ENCODE measurements around the gene HRH1.
A peak's percentile ranks its signal among the peaks of the same experiment; 100 is the strongest.

Gene HRH1

DNA sequence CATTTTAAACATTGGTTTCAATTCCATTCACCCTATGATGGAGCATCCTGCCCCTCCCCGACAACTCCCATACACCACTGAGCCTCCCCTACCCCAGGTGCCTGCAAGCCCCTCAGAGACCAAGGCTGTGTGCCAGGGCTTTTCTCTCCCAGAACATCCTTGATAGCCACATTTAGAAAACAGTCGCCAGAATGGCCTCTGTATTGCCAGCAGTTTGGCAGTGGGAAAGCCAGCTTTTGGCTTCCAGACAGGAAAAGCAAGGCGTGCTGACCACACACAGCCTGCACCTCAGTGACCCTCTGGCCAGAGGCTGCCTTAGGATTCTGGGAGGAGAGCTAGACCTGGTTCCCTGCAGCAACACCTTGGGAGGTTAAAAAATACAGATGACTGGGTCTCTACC, 18.2 kb upstream of the HRH1 start:
- peaks cover 23% of the 10 kb centered on the region for H3K4me1 Mint-ChIP-seq
- no peak overlapping the region for H3K4me3 Mint-ChIP-seq
- peaks cover 3% of the 10 kb centered on the region for H3K9me3 Mint-ChIP-seq
- no peaks in the 10 kb centered on the region for H3K27me3 Mint-ChIP-seq
- no peak for ATAC-seq
- no peaks in the 10 kb centered on the region for H3K36me3 Mint-ChIP-seq
- H3K27ac Mint-ChIP-seq: no peak overlapping the region

DNA sequence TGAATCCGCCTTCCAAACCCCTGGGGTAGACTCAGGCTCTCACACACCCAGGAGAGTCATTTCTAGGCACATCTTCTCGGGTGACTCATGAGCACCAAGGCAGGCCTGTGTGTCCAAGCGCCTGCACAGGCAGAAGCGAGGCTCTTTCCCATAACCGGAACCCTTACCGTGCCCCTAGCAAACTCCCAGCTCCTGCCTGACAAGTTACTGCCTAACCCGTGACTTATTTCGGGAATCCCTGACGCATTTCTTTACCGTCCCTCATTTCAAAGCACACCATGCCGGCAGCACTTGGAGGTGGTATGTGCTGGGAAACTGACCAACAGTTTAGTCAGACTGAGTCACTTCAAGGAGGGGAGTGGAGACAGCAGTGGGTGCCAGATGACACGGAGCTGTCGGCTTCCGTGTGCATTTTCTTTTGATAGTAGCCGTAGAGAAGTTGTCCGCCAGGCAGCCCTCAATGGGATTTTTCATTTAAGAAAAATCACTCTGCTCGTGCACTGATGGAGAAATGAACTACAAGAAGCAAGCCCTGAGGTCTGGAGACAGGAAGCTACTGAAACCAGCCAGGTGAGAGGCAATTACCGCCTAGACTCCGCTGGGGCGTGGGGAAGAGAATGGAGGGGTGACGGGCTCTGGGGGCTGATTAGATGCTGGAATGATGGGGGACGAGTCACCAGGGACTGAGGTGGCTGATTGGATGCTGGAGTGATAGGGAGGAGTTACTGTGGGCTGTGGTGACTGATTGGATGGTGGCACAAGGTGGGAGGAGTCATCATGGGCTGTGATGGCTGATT, 17.3 kb upstream of the HRH1 start:
- H3K27me3 Mint-ChIP-seq: no peaks in the 10 kb centered on the region
- H3K36me3 Mint-ChIP-seq: no peaks in the 10 kb centered on the region
- peaks cover 23% of the 10 kb centered on the region for H3K4me1 Mint-ChIP-seq
- peaks cover 3% of the 10 kb centered on the region for H3K9me3 Mint-ChIP-seq
- no peak for ATAC-seq
- H3K4me3 Mint-ChIP-seq: no peak overlapping the region
- peak overlapping the region; percentile 36 for H3K27ac Mint-ChIP-seq

DNA sequence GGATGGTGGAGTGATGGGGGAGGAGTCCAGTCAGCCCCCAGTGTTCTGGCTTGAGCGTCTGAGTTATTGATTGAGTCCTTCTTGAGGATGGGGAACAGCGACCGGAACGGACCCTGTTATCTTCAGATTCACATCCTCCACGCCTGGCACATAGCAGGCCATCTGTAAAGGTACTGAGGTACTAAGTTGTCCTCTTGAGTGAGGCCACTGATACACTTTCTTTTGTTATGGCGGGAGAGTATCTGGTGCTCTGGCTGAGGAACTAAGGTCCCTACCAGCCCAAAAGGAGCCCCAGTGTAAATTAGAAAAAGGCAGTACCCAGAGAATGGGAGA, 16.7 kb upstream of the HRH1 start:
- Mint-ChIP-seq H3K27ac (peak overlapping the region; percentile 36), H3K27me3 (no peaks in the 10 kb centered on the region), H3K4me3 (no peak overlapping the region), H3K9me3 (peaks cover 3% of the 10 kb centered on the region), H3K36me3 (no peaks in the 10 kb centered on the region), H3K4me1 (peaks cover 23% of the 10 kb centered on the region)
- no peak for ATAC-seq

DNA sequence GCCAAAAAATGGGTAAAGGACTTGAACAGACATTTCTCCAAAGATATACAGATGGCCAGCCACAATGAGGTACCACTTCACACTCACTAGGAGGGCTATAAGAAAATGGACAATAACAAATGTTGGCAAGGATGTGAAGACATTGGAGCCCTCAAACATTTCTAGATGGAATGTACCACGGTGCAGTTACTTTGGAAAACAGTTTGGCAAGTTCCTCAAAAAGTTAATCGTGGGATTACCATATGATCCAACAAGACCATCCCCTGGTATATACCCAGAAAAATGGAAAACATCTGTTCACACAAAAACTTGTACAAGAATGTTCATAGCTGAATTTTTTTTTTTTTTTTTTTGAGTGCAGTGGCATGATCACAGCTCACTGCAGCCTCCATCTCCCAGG, 15.9 kb upstream of the HRH1 start:
- no peak for ATAC-seq
- peaks cover 3% of the 10 kb centered on the region for H3K9me3 Mint-ChIP-seq
- no peaks in the 10 kb centered on the region for H3K27me3 Mint-ChIP-seq
- peaks cover 23% of the 10 kb centered on the region for H3K4me1 Mint-ChIP-seq
- no peaks in the 10 kb centered on the region for H3K36me3 Mint-ChIP-seq
- H3K27ac Mint-ChIP-seq: no peak overlapping the region
- no peak overlapping the region for H3K4me3 Mint-ChIP-seq

DNA sequence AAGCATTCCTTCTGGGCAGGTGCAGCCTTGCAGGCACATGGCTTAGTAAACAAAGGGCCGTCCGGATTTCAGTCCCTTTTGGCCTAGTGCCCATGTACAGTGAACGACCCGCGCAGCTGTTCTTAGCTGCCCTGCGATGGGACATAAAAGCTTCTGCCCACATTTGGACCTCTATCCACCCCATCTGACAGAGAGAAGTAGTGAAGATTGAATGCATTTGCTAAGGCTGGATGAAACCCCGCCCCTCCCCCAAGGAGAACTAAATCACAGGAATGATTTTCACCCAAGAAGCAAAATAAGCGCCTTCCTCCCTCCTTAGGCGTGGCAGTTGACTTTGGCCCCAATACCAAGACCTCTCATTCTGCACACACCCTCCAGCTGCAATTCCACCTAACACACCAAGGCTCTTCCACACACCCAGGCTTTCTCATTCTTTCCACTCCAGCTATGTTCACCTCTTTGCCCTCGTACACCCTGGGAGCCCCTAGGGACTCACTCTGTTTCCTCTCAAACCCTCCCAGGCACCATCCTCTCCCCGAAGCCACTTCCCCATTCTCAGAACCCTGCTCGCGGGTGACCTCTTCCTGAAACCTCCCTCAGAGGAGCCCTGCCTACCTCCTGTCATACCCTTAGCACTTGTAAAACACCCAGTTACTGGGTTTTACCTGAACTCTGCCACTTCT, 14.1 kb upstream of the HRH1 start:
- H3K4me3 Mint-ChIP-seq: peak overlapping the region; percentile 12
- ATAC-seq: peak; percentile 100
- H3K4me1 Mint-ChIP-seq: peaks cover 32% of the 10 kb centered on the region
- peak overlapping the region; percentile 0 for H3K27ac Mint-ChIP-seq
- no peaks in the 10 kb centered on the region for H3K36me3 Mint-ChIP-seq
- peaks cover 3% of the 10 kb centered on the region for H3K9me3 Mint-ChIP-seq
- no peaks in the 10 kb centered on the region for H3K27me3 Mint-ChIP-seq

DNA sequence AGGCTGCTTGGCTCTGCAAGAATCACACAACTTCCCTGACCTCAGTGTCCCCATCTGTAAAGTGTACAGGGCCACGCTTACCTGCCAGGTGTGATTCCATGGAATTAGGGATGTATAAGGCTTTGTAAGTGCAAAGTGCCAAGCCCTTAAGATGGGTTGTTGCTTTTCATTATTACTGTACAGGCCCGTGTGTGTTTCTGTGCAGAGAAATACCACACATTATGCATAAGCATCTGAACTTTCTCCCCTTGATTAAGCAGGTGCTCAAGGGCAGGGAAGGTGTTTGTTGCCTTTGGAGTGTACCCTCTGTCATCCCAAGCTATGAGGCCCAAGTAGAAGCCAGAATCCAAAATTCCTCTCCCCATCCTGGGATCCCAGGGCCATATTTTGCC, 13.6 kb upstream of the HRH1 start:
- Mint-ChIP-seq H3K27me3 (no peaks in the 10 kb centered on the region), H3K9me3 (peaks cover 3% of the 10 kb centered on the region), H3K36me3 (no peaks in the 10 kb centered on the region), H3K4me3 (no peak overlapping the region), H3K4me1 (peaks cover 35% of the 10 kb centered on the region), H3K27ac (peak overlapping the region; percentile 0)
- peak; percentile 81 for ATAC-seq

DNA sequence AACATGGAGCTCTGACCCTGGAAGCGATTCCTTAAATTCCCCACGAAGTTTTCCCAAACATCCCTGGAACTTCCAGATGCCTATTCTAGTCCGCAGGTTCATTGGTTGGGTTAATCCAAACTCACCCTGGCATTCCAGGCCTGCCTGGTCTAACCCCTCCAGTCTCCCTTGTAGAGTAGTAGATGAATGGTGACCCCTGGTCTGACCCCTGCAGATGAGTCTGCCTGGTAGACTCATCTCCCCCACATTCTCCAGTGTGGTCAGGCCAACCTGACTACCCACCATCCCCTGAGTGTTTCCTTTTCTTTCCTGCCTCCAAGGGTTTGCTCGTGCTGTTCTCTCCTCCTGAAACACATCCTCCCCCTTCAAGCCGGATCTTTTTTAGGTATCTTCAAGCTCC, 10.8 kb upstream of the HRH1 start:
- H3K9me3 Mint-ChIP-seq: no peaks in the 10 kb centered on the region
- H3K27ac Mint-ChIP-seq: no peak overlapping the region
- H3K4me1 Mint-ChIP-seq: peaks cover 28% of the 10 kb centered on the region
- no peaks in the 10 kb centered on the region for H3K36me3 Mint-ChIP-seq
- no peaks in the 10 kb centered on the region for H3K27me3 Mint-ChIP-seq
- no peak for ATAC-seq
- H3K4me3 Mint-ChIP-seq: no peak overlapping the region

DNA sequence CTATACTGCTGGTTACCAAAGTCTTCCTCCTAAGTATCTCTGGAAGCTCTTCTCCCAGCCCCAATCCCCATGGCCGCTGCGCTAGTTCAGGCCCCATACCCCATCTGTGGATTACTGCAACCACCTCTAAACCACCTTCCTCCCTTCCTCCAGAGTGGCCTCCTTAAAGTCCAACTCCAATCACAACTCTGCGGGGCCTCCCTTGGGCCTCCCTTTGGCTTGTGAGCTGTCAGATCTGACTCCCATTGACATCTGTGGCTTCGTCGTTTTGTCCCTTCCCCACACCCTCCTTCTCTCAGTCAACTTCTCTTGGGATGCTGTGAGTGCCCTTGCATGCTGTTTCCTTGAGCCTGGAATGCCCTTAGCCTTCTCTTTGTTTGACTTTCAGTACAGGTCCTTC, 9.3 kb upstream of the HRH1 start:
- no peak for ATAC-seq

DNA sequence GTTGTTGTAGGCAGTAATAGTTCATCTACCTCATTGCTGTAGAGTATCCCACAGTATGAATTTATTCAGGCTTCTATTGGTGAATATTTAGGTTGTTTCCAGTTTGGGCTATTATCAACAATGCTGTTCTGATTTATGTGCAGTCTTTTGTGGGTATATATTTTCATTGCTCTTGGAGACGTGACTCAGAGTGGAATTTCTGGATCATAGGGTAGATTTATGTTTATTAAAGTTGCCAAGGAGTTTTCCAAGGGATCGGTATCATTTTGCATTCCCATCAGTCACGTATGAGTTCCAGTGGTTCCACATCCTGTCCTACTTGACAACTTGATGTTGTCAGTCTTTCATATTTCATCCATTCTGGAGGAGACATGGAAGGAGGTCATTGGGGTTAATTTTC, 8.4 kb upstream of the HRH1 start:
- Mint-ChIP-seq H3K27me3 (peaks cover 3% of the 10 kb centered on the region), H3K36me3 (no peaks in the 10 kb centered on the region), H3K27ac (no peak overlapping the region), H3K4me1 (peaks cover 18% of the 10 kb centered on the region), H3K4me3 (no peak overlapping the region), H3K9me3 (no peaks in the 10 kb centered on the region)
- no peak for ATAC-seq

More for the DNA sequence above, 9.3 kb upstream of the HRH1 start:
- no peaks in the 10 kb centered on the region for H3K36me3 Mint-ChIP-seq
- no peaks in the 10 kb centered on the region for H3K27me3 Mint-ChIP-seq
- H3K4me3 Mint-ChIP-seq: no peak overlapping the region
- no peaks in the 10 kb centered on the region for H3K9me3 Mint-ChIP-seq
- no peak overlapping the region for H3K27ac Mint-ChIP-seq
- peaks cover 25% of the 10 kb centered on the region for H3K4me1 Mint-ChIP-seq

DNA sequence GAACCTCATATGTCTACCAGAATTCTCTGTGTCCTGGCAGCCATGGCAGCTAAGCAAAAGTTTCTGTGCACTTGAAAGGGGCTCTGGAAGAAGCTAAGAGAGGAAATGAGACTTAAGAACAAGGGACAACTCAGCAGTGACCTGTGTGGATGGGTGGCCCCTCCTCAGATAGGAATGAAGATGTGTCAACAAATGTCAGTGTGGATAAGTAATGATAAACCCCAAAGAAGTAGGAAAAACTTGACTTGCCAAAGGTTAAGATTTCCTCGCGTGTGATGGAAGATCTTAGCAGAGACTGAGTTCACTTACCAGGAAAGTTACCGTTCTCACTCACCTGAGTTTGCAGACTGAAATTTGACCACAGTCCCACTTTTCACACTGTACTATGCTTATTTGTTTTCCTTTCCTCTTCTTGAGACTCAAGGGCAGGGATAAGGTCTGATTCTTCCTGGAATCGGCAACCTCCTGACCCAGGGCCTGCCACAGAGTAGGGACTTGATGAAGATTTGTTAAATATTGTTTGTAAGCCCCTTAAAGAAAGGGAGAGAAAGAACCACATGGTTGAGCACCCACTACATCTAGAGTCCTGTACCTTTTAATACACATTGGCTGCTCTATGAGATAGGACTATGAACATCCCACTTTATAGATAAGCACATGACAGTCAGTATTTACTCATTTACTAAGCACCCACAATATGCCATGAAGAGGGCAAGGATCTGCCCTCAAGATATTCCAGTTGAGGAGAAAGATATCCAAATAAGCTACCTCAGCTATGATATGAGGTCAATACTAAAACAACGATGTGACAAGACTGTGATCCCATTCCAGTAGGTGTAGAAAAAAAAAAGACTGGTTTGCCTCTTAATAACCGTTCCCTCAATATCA, 7.3 kb upstream of the HRH1 start:
- Mint-ChIP-seq H3K27ac (no peak overlapping the region), H3K27me3 (peaks cover 8% of the 10 kb centered on the region), H3K4me3 (no peak overlapping the region), H3K9me3 (no peaks in the 10 kb centered on the region), H3K36me3 (no peaks in the 10 kb centered on the region), H3K4me1 (peaks cover 18% of the 10 kb centered on the region)
- no peak for ATAC-seq

DNA sequence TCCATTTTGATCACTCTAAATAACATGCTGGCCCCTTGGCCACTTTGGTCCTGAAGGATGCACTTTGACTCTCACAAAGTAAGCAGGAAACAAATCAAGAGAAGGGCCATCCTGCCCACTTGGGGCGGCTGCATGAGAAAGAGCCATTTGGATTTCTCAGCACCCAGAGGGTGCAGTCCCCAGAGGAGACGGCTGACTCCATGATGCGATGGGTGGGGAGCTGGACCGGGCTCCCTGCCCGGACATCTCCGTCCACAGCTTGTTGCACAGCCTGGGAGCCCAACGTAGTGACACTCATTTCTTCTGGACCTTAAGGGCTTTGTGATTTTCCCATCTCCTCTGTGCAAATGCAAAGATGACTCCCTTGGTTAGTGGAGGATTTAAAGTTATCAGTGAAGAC, 4.0 kb upstream of the HRH1 start:
- H3K4me3 Mint-ChIP-seq: no peak overlapping the region
- H3K4me1 Mint-ChIP-seq: peaks cover 22% of the 10 kb centered on the region
- H3K9me3 Mint-ChIP-seq: no peaks in the 10 kb centered on the region

DNA sequence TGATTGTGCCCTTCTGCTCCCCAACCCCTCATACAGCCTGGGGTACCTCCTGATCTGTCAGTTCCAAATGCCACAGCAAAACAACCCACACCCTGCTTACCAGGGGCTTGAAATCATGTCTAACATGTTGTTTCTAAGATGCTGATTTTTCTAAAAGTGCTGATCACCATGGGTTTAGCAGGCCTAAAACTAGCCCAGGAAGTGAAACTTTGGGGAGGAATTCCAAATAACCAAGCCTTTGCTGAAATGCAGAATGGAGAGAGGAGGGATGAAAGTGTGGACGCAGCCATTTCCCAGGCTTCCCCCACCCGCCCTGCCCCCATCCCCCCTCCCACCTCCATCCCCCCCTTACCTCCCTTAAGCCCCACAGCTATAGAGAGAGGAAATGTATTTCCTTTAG, 2.0 kb upstream of the HRH1 start:
- H3K27ac Mint-ChIP-seq: no peak overlapping the region
- H3K4me1 Mint-ChIP-seq: peaks cover 25% of the 10 kb centered on the region
- no peak overlapping the region for H3K4me3 Mint-ChIP-seq
- H3K27me3 Mint-ChIP-seq: peaks cover 44% of the 10 kb centered on the region
- no peak for ATAC-seq
- no peaks in the 10 kb centered on the region for H3K9me3 Mint-ChIP-seq
- H3K36me3 Mint-ChIP-seq: no peaks in the 10 kb centered on the region

More for the DNA sequence above, 4.0 kb upstream of the HRH1 start:
- peaks cover 25% of the 10 kb centered on the region for H3K27me3 Mint-ChIP-seq
- no peak for ATAC-seq
- H3K36me3 Mint-ChIP-seq: no peaks in the 10 kb centered on the region
- no peak overlapping the region for H3K27ac Mint-ChIP-seq

DNA sequence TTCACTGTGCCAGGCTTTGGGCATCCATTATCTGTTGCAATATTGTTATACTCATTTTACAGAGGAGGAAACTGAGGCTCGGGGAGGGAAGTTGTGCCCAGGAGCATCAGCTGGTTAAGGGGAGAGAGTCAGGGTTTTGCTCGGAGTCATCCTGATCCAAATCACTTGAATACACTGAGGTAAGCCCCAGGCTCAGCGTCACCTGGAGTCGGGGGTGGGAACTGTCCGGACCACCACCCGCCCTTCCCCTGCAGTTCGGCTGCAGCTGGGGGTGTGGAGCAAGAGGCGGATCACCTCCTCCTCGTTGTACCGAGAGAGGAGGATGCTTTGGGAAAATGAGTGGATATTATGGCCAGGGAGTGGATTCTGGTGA, 646 bp downstream of the HRH1 start:
- peaks cover 20% of the 10 kb centered on the region for H3K4me1 Mint-ChIP-seq
- peak overlapping the region; percentile 68 for H3K4me3 Mint-ChIP-seq
- peaks cover 44% of the 10 kb centered on the region for H3K27me3 Mint-ChIP-seq
- H3K27ac Mint-ChIP-seq: no peak overlapping the region
- no peak for ATAC-seq
- H3K9me3 Mint-ChIP-seq: no peaks in the 10 kb centered on the region
- H3K36me3 Mint-ChIP-seq: no peaks in the 10 kb centered on the region

DNA sequence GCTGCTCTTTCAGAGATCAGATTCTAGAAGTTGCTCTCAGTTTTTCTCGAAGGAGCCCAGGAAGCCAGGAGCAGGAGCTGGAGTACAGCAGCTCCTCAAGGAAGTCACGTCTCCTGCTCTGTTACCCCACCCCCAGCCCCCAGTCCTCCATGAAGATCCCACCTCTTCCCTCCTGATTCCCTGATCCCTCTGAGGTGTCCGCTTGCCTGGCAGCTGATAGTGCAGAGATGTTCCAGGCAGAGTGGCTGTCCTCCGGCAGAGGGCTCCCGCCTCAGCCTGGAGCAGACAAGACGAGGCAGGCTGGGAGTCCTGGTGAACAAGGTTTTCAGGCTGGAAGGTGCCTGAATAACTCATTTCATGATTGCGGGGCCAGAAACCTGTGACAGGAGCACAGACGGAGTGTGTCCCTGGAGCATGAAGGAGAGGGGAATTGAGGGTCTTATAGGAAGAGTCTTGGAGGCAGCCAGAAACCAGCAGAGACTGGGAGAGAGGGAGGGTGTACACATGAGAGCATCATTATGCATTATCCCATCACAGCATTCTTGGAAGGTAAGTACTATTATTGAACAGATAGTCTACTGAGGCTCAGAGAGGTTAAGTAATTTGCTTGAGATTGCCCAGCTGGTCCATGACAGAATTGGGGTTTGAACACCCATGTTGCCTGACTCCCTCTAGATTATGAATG, 1.2 kb downstream of the HRH1 start:
- ATAC-seq: peak; percentile 42
- no peaks in the 10 kb centered on the region for H3K9me3 Mint-ChIP-seq
- no peak overlapping the region for H3K27ac Mint-ChIP-seq
- peak overlapping the region; percentile 27 for H3K4me3 Mint-ChIP-seq
- H3K36me3 Mint-ChIP-seq: no peaks in the 10 kb centered on the region
- H3K4me1 Mint-ChIP-seq: peaks cover 19% of the 10 kb centered on the region
- H3K27me3 Mint-ChIP-seq: peaks cover 44% of the 10 kb centered on the region

DNA sequence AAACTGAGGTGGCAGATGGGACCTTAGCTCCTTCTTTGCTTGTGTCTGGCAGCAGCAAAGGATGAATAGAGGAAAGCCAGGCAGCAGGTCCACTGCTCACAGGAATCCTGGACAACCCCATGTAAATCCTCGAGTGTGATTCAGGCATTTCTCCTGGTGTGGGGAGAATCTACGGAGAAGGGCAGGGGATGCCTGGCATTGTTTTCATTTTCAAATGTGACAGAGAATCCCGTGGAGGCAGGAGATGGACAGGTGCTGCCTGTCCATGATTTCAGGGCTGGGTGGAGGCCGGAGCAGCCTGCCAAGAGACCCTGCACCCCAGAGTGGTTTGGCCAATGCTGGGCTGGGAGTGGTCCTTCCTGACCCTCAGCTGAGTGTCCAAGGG, 1.7 kb downstream of the HRH1 start:
- ATAC-seq: no peak
- H3K27me3 Mint-ChIP-seq: peaks cover 39% of the 10 kb centered on the region
- no peak overlapping the region for H3K4me3 Mint-ChIP-seq
- H3K36me3 Mint-ChIP-seq: no peaks in the 10 kb centered on the region
- H3K27ac Mint-ChIP-seq: no peak overlapping the region
- H3K4me1 Mint-ChIP-seq: peaks cover 19% of the 10 kb centered on the region
- H3K9me3 Mint-ChIP-seq: no peaks in the 10 kb centered on the region
